K562 (cell line): ENCODE measurements around the gene CACNA1I. TPM values are rescaled to one million over a fixed set of nuclear protein-coding genes. Genes with fewer than 3 reads are reported as not detected.
A peak's percentile ranks its signal among the peaks of the same experiment; 100 is the strongest.

ENCODE experiments used
- ATAC-seq: fragments of 200-7000 bp; cut with Tn5 transposase; 3 replicates; pipeline ENCODE4 v1.9.1; 2020; ENCODE audit warnings: moderate library complexity
- BruUV-seq: library from RNA; stranded (reverse); fragments of 400-500 nt; replicated peaks from 2 replicates; lab custom pipeline; 2021; lab: Mats Ljungman, UMichigan
- CTCF ChIA-PET: fragments of 300-600 bp; formaldehyde crosslinking; extraction: SDS; loops from one replicate; lab custom pipeline; 2021; ENCODE audit warnings: low intra/inter-chr PET ratio; lab: Yijun Ruan, JAX
- POLR2A ChIA-PET: fragments of 300-600, 350-650 bp; sonication (Branson Sonifier 250); formaldehyde crosslinking; extraction: SDS; loops from one replicate; lab custom pipeline; 2021; ENCODE audit warnings: antibody characterized with exemption, inconsistent platforms; lab: Yijun Ruan, JAX
- DNase-seq, 4 experiments: peaks; one replicate each; pipeline versions ENCODE4 v3.0.0 to v3.0.0-alpha.2; 2011 to 2018; ENCODE audit warnings: low spot score in 3 of 4, mixed read lengths in 3 of 4; ENCODE audit errors: extremely low read depth in 1 of 4
- FAIRE-seq: peaks from 2 replicates; lab custom pipeline; 2011; peaks lifted over from hg19 to GRCh38; lab: Jason Lieb, UNC
- H2AFZ ChIP-seq: 2 replicates; pipeline ENCODE4 v1.6.0; 2011; ENCODE audit warnings: low read depth, low read length, control low read depth, inconsistent platforms
- H3K27ac ChIP-seq: fragments of 200-600 bp; 3 replicates; pipeline ENCODE4 v1.8.0; 2011; ENCODE audit warnings: low read depth, mild to moderate bottlenecking, control low read depth, inconsistent platforms, low read length, moderate library complexity, mixed read lengths; ENCODE audit errors: extremely low read depth
- H3K27me3 ChIP-seq, 2 experiments: fragments of 300-600 bp in 1 of 2; 2 replicates in 1 of 2; 3 replicates in 1 of 2; pipeline versions ENCODE4 v1.6.0 to v1.8.0; 2011; ENCODE audit warnings: inconsistent platforms in 2 of 2, low read length in 2 of 2, mild to moderate bottlenecking in 1 of 2, mixed read lengths in 1 of 2, moderate library complexity in 1 of 2; ENCODE audit not compliant: control insufficient read depth in 2 of 2, insufficient read depth in 2 of 2
- H3K36me3 ChIP-seq: fragments of 300-600 bp; 3 replicates; pipeline ENCODE4 v1.8.0; 2011; ENCODE audit warnings: mild to moderate bottlenecking, low read length, inconsistent platforms; ENCODE audit not compliant: control insufficient read depth, insufficient read depth
- H3K4me1 ChIP-seq, 2 experiments: fragments of 200-600 bp in 1 of 2; replicated peaks in 1 of 2; 2 replicates in 1 of 2; 3 replicates in 1 of 2; pipeline versions ENCODE4 v1.5.1 to v1.8.0; 2011; ENCODE audit warnings: inconsistent platforms in 2 of 2, low read length in 2 of 2, mild to moderate bottlenecking in 1 of 2, mixed read lengths in 1 of 2, moderate library complexity in 1 of 2; ENCODE audit not compliant: control insufficient read depth in 2 of 2, insufficient read depth in 2 of 2
- H3K4me2 ChIP-seq: 2 replicates; pipeline ENCODE4 v1.6.1; 2011; ENCODE audit warnings: low read length, control low read depth, inconsistent platforms, mixed read lengths; ENCODE audit not compliant: insufficient read depth
- H3K4me3 ChIP-seq: fragments of 200-600 bp; sonication (generic), shearing (Covaris generic); 2 replicates; pipeline ENCODE4 v1.5.1; 2016; ENCODE audit warnings: control low read depth, inconsistent platforms
- H3K79me2 ChIP-seq: fragments of 200-600 bp; 3 replicates; pipeline ENCODE4 v1.8.0; 2011; ENCODE audit warnings: low read length, inconsistent platforms; ENCODE audit not compliant: control insufficient read depth, insufficient read depth
- H3K9ac ChIP-seq, 2 experiments: 2 replicates each; pipeline versions ENCODE4 v1.6.0 to v1.6.1; 2011; ENCODE audit warnings: low read depth in 2 of 2, low read length in 2 of 2, control low read depth in 1 of 2, inconsistent platforms in 1 of 2, mild to moderate bottlenecking in 1 of 2, mixed read lengths in 1 of 2; ENCODE audit not compliant: insufficient read depth in 1 of 2
- H3K9me1 ChIP-seq: one replicate; pipeline ENCODE4 v1.6.0; 2011; ENCODE audit warnings: inconsistent platforms, mild to moderate bottlenecking, low read length, moderate library complexity; ENCODE audit not compliant: control insufficient read depth, insufficient read depth
- H3K9me3 ChIP-seq: replicated peaks from 2 replicates; pipeline ENCODE4 v1.5.1; 2011; ENCODE audit warnings: low read depth, low read length, inconsistent platforms; ENCODE audit not compliant: control insufficient read depth, insufficient read depth
- H4K20me1 ChIP-seq: replicated peaks from 2 replicates; pipeline ENCODE4 v1.6.1; 2011; ENCODE audit warnings: low read length, inconsistent platforms, mixed read lengths; ENCODE audit not compliant: control insufficient read depth, insufficient read depth
- GABPB2 ChIP-seq: fragments of 250-450 bp; sonication (Bioruptor Pico); conservative IDR thresholded peaks from 2 replicates; pipeline ENCODE4 v1.5.1; 2021; ENCODE audit warnings: mild to moderate bottlenecking
- OTX1 ChIP-seq: fragments of 450-650 bp; formaldehyde crosslinking; IDR thresholded peaks from 2 replicates; pipeline ENCODE4 v1.4.0; 2022; ENCODE audit warnings: mild to moderate bottlenecking
- SRSF3 ChIP-seq: fragments of 200-400 bp; formaldehyde crosslinking; IDR thresholded peaks from 2 replicates; pipeline ENCODE4 v1.6.1; 2016; ENCODE audit warnings: mild to moderate bottlenecking, low read length, moderate library complexity; ENCODE audit not compliant: insufficient read depth
- ZNF354B ChIP-seq: fragments of 250-450 bp; sonication (Bioruptor Pico); IDR thresholded peaks from 2 replicates; pipeline ENCODE4 v1.4.0; 2020
- WGBS: fragments of 100-300 bp; shearing (Covaris generic); methylation state at CpG from one replicate; pipeline ENCODE4 v1.1.6; 2016; ENCODE audit warnings: low coverage, mixed read lengths; ENCODE audit not compliant: insufficient coverage; ENCODE audit errors: missing lambda C conversion rate; 5-methylcytosine and 5-hydroxymethylcytosine counted together
- in situ Hi-C: fragments of 300-500 bp; cut with MboI; formaldehyde crosslinking; loops from 4 replicates; pipeline ENCODE4 v1.15.0; 2018; ENCODE audit warnings: inconsistent platforms, mixed read lengths
- intact Hi-C: fragments of 100-400 bp; cut with micrococcal nuclease; formaldehyde crosslinking; loops from 2 replicates; pipeline ENCODE4 v1.14.2; 2022
- polyA plus RNA-seq, 8 experiments: library from polyadenylated mRNA; depleted of rRNA in 4 of 8; stranded (reverse) in 5 of 8; unstranded in 3 of 8; fragments of >200 nt; fragmentation: Nextera tagmentation in 2 of 8; fragmentation: Illumina TruSeq in 1 of 8; extraction: Ambion mirVana in 2 of 8; extraction: Trizol in 1 of 8; gene quantifications; 2 replicates each; pipeline versions ENCODE4 v1.2.1 to v1.2.3, GENCODE V29; 2011 to 2014; ENCODE audit warnings: inconsistent platforms in 1 of 8, missing spikeins in 1 of 8
- total RNA-seq, 7 experiments: library from RNA; depleted of rRNA in 6 of 7; stranded (reverse); fragments of >200 nt in 6 of 7; fragmentation: Illumina TruSeq in 2 of 7; extraction: Trizol in 2 of 7; gene quantifications; 2 replicates each; pipeline versions ENCODE4 v1.2.1 to v1.2.3, GENCODE V29; 2011 to 2021; ENCODE audit warnings: low replicate concordance in 1 of 7
- TF ChIP-seq, protein P1 (sequence below): sonication (generic); formaldehyde crosslinking; IDR thresholded peaks from 2 replicates; pipeline ENCODE4 v1.8.1; 2023; ENCODE audit warnings: mild to moderate bottlenecking, missing genetic modification reagents
- TF ChIP-seq, protein P2 (sequence below): fragments of 250-450 bp; sonication (Bioruptor Pico); IDR thresholded peaks from 2 replicates; pipeline ENCODE4 v1.4.0; 2020; ENCODE audit warnings: mild to moderate bottlenecking, moderate library complexity
- TF ChIP-seq, protein P3 (sequence below): fragments of 450-650 bp; formaldehyde crosslinking; conservative IDR thresholded peaks from 2 replicates; pipeline ENCODE4 v1.4.0; 2022; ENCODE audit warnings: mild to moderate bottlenecking, missing genetic modification characterization
- TF ChIP-seq, protein P4 (sequence below), 2 experiments: fragments of 450-650 bp; IDR thresholded peaks; 2 replicates each; pipeline ENCODE4 v1.6.1; 2016
- TF ChIP-seq, protein P5 (sequence below): fragments of 250-450 bp; sonication (Bioruptor Pico); IDR thresholded peaks from 2 replicates; pipeline ENCODE4 v1.4.0; 2020

Gene CACNA1I
- total and polyA plus RNA-seq, 9 of the 15 experiments (the other 6 are each of a cell fraction or from before 2014, with no cell fraction given) = 0.01 to 0.79 (median 0.32) TPM; not detected in 1

DNA sequence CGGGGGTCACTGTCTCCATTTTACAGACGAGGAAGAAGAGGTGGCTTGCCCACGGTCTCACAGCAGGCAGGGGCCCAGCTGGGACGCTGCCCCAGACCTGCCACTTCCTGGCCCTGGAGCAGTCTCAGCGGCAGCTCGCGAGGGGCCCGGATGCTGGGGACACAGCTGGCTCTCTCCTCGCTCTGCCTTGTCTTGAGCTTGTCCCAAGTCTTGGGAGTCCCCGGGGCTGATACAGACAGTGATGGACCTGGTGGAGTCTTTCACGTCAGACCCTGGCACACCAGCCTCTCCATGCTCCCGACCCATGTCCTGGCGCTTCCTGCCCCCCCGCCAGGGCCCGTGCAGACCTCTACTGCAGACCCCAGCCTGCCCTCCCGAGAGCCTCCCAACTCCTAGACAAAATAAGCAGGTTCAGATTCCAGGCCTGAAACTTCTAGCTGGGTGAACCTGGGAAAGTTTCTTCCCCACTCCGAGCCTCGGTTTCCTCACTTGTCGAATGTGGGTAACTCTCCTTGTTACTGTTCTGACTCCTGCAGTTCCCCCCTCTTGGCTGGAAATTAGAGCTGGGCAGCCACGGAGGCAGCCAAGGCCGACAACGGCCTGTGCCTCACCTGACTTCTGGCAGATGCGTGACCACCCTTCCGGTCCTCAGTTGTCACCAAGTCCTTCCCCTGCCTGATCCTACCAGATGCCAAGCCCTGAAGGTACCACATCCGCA lies 145.4 kb downstream of the CACNA1I start:
- peaks cover 8 to 17% of the 10 kb centered on the region in 2 experiments; a peak in 4 of 5 replicates for H3K4me1 ChIP-seq
- 0 out of 4 replicates have a peak overlapping the region, but pooled peaks of 1 of the 2 experiments have one; percentile 20 for H3K9ac ChIP-seq
- H2AFZ ChIP-seq = no peak overlapping the region
- no peaks in the 10 kb centered on the region for H3K9me1 ChIP-seq
- H3K27ac ChIP-seq = no peak overlapping the region
- no TSS peak for BruUV-seq
- H3K4me2 ChIP-seq = no peak overlapping the region
- FAIRE-seq = no peak
- H3K36me3 ChIP-seq = no peaks in the 10 kb centered on the region
- 76% methylated on average over 9 of the region's 25 CpGs for WGBS
- no peak overlapping the region for H3K4me3 ChIP-seq
- H4K20me1 ChIP-seq = no peaks in the 10 kb centered on the region
- no peak for ATAC-seq
- no peaks in the 10 kb centered on the region for H3K79me2 ChIP-seq
- intact Hi-C loops = no loop called here
- in situ Hi-C loops = no loop called here
- CTCF ChIA-PET = no interaction called here
- no peaks in the 10 kb centered on the region for H3K27me3 ChIP-seq
- POLR2A ChIA-PET = no interaction called here
- DNase-seq = no peak
- no peaks in the 10 kb centered on the region for H3K9me3 ChIP-seq
- TF ChIP-seq GABPB2 (CRISPR knock-in tag) = no peak
- TF ChIP-seq, protein P1, sequence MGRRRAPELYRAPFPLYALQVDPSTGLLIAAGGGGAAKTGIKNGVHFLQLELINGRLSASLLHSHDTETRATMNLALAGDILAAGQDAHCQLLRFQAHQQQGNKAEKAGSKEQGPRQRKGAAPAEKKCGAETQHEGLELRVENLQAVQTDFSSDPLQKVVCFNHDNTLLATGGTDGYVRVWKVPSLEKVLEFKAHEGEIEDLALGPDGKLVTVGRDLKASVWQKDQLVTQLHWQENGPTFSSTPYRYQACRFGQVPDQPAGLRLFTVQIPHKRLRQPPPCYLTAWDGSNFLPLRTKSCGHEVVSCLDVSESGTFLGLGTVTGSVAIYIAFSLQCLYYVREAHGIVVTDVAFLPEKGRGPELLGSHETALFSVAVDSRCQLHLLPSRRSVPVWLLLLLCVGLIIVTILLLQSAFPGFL (CRISPR knock-in tag) = no peak
- TF ChIP-seq, protein P2, sequence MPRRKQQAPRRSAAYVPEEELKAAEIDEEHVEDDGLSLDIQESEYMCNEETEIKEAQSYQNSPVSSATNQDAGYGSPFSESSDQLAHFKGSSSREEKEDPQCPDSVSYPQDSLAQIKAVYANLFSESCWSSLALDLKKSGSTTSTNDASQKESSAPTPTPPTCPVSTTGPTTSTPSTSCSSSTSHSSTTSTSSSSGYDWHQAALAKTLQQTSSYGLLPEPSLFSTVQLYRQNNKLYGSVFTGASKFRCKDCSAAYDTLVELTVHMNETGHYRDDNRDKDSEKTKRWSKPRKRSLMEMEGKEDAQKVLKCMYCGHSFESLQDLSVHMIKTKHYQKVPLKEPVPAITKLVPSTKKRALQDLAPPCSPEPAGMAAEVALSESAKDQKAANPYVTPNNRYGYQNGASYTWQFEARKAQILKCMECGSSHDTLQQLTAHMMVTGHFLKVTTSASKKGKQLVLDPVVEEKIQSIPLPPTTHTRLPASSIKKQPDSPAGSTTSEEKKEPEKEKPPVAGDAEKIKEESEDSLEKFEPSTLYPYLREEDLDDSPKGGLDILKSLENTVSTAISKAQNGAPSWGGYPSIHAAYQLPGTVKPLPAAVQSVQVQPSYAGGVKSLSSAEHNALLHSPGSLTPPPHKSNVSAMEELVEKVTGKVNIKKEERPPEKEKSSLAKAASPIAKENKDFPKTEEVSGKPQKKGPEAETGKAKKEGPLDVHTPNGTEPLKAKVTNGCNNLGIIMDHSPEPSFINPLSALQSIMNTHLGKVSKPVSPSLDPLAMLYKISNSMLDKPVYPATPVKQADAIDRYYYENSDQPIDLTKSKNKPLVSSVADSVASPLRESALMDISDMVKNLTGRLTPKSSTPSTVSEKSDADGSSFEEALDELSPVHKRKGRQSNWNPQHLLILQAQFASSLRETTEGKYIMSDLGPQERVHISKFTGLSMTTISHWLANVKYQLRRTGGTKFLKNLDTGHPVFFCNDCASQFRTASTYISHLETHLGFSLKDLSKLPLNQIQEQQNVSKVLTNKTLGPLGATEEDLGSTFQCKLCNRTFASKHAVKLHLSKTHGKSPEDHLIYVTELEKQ = no peak
- TF ChIP-seq, protein P3, sequence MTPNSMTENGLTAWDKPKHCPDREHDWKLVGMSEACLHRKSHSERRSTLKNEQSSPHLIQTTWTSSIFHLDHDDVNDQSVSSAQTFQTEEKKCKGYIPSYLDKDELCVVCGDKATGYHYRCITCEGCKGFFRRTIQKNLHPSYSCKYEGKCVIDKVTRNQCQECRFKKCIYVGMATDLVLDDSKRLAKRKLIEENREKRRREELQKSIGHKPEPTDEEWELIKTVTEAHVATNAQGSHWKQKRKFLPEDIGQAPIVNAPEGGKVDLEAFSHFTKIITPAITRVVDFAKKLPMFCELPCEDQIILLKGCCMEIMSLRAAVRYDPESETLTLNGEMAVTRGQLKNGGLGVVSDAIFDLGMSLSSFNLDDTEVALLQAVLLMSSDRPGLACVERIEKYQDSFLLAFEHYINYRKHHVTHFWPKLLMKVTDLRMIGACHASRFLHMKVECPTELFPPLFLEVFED (CRISPR knock-in tag) = no peak
- TF ChIP-seq, protein P4, sequence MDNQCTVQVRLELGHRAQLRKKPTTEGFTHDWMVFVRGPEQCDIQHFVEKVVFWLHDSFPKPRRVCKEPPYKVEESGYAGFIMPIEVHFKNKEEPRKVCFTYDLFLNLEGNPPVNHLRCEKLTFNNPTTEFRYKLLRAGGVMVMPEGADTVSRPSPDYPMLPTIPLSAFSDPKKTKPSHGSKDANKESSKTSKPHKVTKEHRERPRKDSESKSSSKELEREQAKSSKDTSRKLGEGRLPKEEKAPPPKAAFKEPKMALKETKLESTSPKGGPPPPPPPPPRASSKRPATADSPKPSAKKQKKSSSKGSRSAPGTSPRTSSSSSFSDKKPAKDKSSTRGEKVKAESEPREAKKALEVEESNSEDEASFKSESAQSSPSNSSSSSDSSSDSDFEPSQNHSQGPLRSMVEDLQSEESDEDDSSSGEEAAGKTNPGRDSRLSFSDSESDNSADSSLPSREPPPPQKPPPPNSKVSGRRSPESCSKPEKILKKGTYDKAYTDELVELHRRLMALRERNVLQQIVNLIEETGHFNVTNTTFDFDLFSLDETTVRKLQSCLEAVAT (IDR thresholded peaks at IDR 0.05) = no peak
- TF ChIP-seq ZNF354B = no peak
- TF ChIP-seq OTX1 (CRISPR knock-in tag) = no peak
- TF ChIP-seq, protein P5, sequence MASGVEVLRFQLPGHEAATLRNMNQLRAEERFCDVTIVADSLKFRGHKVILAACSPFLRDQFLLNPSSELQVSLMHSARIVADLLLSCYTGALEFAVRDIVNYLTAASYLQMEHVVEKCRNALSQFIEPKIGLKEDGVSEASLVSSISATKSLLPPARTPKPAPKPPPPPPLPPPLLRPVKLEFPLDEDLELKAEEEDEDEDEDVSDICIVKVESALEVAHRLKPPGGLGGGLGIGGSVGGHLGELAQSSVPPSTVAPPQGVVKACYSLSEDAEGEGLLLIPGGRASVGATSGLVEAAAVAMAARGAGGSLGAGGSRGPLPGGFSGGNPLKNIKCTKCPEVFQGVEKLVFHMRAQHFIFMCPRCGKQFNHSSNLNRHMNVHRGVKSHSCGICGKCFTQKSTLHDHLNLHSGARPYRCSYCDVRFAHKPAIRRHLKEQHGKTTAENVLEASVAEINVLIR = no peak
- no peak for TF ChIP-seq SRSF3
